Measurements from ENCODE around the gene PPP2R1B.

The PPP2R1B gene

GRCh38 chr11:111691176-111691575 lies 75.0 kb downstream of the PPP2R1B start:
- DNase-seq = no peak

- DNase-seq = no peak
Observed at GRCh38 chr11:111688013-111688412, 78.2 kb downstream of the PPP2R1B start.

DNA sequence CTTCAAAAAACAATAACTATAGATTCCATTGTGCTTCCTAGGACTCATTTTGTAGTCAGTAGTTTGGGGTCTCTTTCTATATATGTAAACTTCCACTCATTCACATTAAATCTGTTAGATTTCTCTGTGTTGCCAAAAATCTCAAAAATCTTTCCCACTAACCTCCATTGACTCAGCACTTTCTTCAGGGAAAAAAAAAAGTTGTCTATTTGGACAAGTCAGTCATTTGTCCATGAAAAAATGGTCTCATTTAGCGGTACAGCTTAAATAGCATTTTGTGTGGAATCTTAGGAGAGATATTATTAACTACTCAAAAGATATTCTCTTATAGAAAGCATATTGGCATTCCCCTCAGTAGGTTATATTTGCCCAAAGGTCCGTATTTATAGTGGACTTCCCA lies 81.9 kb downstream of the PPP2R1B start:
- no peak for DNase-seq

DNA sequence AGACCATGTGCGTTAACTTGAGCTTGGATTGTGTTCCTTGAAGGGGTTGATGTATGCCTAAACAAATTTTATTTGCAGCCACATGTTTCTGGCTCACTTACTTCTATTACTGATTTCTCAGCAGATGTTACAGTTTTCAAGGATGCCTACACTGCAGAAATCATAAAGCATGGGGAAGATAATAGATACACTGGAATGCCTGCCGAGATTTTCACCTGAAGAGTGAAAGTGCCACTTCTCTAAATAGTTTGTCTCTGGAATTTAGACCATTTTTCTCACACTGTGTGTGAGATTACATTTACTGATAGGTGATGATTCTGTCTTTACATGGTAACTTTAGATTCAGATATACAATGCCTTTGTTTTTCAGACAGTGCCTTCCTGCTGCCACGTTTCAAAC lies 82.4 kb downstream of the PPP2R1B start:
- no peak for DNase-seq

DNA sequence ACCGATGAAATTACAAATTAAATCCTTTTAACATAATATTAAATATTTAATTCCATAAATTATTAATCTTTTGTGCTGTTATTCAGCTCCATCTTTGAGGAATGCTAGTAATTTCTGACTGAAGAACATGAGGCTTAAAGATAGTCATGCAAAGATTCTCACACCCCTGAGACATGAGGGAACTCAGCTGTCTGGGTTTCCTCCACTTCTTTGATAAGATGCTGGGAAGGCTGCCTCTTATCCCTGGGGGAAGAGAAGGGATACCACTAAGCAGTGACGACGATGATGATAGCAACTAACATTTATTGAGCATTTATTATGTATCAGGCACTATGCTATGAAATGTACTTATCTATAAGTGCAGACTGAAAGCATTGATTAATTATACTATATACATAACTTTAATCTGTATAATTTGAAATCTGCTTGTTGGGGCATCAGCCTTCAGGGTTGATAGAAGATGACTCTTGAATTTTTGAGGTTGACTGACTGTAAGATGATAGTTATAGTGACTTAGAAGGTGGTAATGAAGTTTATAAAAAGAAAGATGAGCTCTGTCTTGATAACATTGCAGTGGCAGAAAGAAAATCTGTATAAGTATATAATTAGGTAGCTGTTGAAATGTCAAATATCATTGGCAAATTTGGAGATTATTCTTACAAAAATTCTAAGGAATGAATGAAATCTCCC lies 85.6 kb downstream of the PPP2R1B start:
- no peak for DNase-seq
